Endothelial cell of umbilical vein (primary cell): ENCODE results near the gene SRRD. TPM values are rescaled to one million over a fixed set of nuclear protein-coding genes. Genes with fewer than 3 reads are reported as not detected.

Source experiments
- BruUV-seq: library from RNA; stranded (reverse); fragments of 400-500 nt; replicated peaks from 2 replicates; lab custom pipeline; 2021; lab: Mats Ljungman, UMichigan
- CTCF ChIA-PET: fragments of 300-600, 350-600 bp; sonication (Branson Sonifier 250); formaldehyde crosslinking; loops from one replicate; lab custom pipeline; 2021; ENCODE audit warnings: antibody characterized with exemption, inconsistent platforms; lab: Charles Lee
- POLR2A ChIA-PET: fragments of 300-600, 350-600 bp; sonication (Branson Sonifier 250); formaldehyde crosslinking; loops from one replicate; lab custom pipeline; 2021; ENCODE audit warnings: antibody characterized with exemption, inconsistent platforms; lab: Charles Lee
- DNase-seq: peaks from one replicate; pipeline ENCODE4 v3.0.0-alpha.2; 2011; ENCODE audit warnings: low read depth, low spot score
- FAIRE-seq: peaks from 2 replicates; lab custom pipeline; 2011; peaks lifted over from hg19 to GRCh38; lab: Jason Lieb, UNC
- H2AFZ ChIP-seq: 2 replicates; pipeline ENCODE4 v1.6.0; 2012; ENCODE audit warnings: low read depth, low read length, control low read depth, inconsistent platforms
- H3K27ac ChIP-seq: 2 replicates; pipeline ENCODE4 v1.5.1; 2011; ENCODE audit warnings: low read depth, mild to moderate bottlenecking, control low read depth, low read length, moderate library complexity; ENCODE audit not compliant: insufficient read depth
- H3K27me3 ChIP-seq, 2 experiments: 2 replicates each; pipeline versions ENCODE4 v1.6.0 to v1.6.1; 2011; ENCODE audit warnings: low read length in 2 of 2, mixed read lengths in 1 of 2; ENCODE audit not compliant: control insufficient read depth in 2 of 2, insufficient read depth in 2 of 2
- H3K36me3 ChIP-seq, 2 experiments: 2 replicates in 1 of 2; 3 replicates in 1 of 2; pipeline ENCODE4 v1.5.1; 2011; ENCODE audit warnings: low read length in 2 of 2, mild to moderate bottlenecking in 1 of 2, moderate library complexity in 1 of 2; ENCODE audit not compliant: control insufficient read depth in 2 of 2, insufficient read depth in 2 of 2; ENCODE audit errors: extremely low read depth in 1 of 2
- H3K4me1 ChIP-seq: 3 replicates; pipeline ENCODE4 v1.5.1; 2011; ENCODE audit warnings: mild to moderate bottlenecking, low read length; ENCODE audit not compliant: control insufficient read depth, insufficient read depth; ENCODE audit errors: extremely low read depth
- H3K4me2 ChIP-seq: 2 replicates; pipeline ENCODE4 v1.6.1; 2011; ENCODE audit warnings: low read length, control low read depth, mixed read lengths; ENCODE audit not compliant: insufficient read depth
- H3K4me3 ChIP-seq, 3 experiments: fragments of 200-600 bp in 1 of 3; sonication (generic), shearing (Covaris generic) in 1 of 3; replicated peaks in 1 of 3; 2 replicates each; pipeline ENCODE4 v1.5.1; 2011 to 2016; ENCODE audit warnings: control low read depth in 3 of 3, low read length in 3 of 3, mild to moderate bottlenecking in 2 of 3, inconsistent platforms in 1 of 3, low read depth in 1 of 3, moderate library complexity in 1 of 3; ENCODE audit not compliant: insufficient read depth in 1 of 3
- H3K79me2 ChIP-seq: 2 replicates; pipeline ENCODE4 v1.6.0; 2012; ENCODE audit warnings: low read length, inconsistent platforms; ENCODE audit not compliant: control insufficient read depth, insufficient read depth
- H3K9ac ChIP-seq: replicated peaks from 2 replicates; pipeline ENCODE3; 2011; ENCODE audit warnings: low read length, control low read depth; ENCODE audit not compliant: insufficient read depth; ENCODE audit errors: extremely low read depth
- H3K9me1 ChIP-seq: replicated peaks from 3 replicates; pipeline ENCODE4 v1.6.0; 2011; ENCODE audit warnings: mild to moderate bottlenecking, low read length; ENCODE audit not compliant: control insufficient read depth, insufficient read depth; ENCODE audit errors: extremely low read depth
- H3K9me3 ChIP-seq: replicated peaks from 2 replicates; pipeline ENCODE4 v1.5.1; 2012; ENCODE audit warnings: low read length, inconsistent platforms; ENCODE audit not compliant: control insufficient read depth, insufficient read depth
- H4K20me1 ChIP-seq: replicated peaks from 2 replicates; pipeline ENCODE3; 2011; ENCODE audit warnings: mild to moderate bottlenecking, low read length; ENCODE audit not compliant: control insufficient read depth, insufficient read depth; ENCODE audit errors: extremely low read depth
- EZH2 ChIP-seq: IDR thresholded peaks from 2 replicates; pipeline ENCODE4 v1.6.1; 2012; ENCODE audit warnings: borderline replicate concordance, low read depth, mild to moderate bottlenecking, moderate library complexity, low read length, inconsistent platforms; ENCODE audit not compliant: severe bottlenecking
- FOS ChIP-seq: IDR thresholded peaks from 2 replicates; pipeline ENCODE4 v1.6.1; 2011; ENCODE audit warnings: mild to moderate bottlenecking, low read length, moderate library complexity, borderline replicate concordance; ENCODE audit not compliant: insufficient read depth
- GATA2 ChIP-seq: IDR thresholded peaks from 2 replicates; pipeline ENCODE4 v1.7.0; 2011; ENCODE audit warnings: low read depth, mild to moderate bottlenecking, moderate library complexity, mixed read lengths, low read length; ENCODE audit not compliant: insufficient read length, insufficient read depth
- MYC ChIP-seq: IDR thresholded peaks from one replicate; pipeline ENCODE4 v1.6.1; 2011; ENCODE audit warnings: mild to moderate bottlenecking, low read depth, low read length
- POLR2A ChIP-seq: IDR thresholded peaks from 2 replicates; pipeline ENCODE4 v1.6.1; 2012; ENCODE audit warnings: low read depth, mild to moderate bottlenecking, control low read depth, low read length
- POLR2AphosphoS5 ChIP-seq: IDR thresholded peaks from 2 replicates; pipeline ENCODE4 v1.6.1; 2012; ENCODE audit warnings: low read depth, mild to moderate bottlenecking, control low read depth, low read length, moderate library complexity; ENCODE audit not compliant: insufficient read depth
- dilution Hi-C: fragments of 300-500 bp; cut with MboI; formaldehyde crosslinking; loops from one replicate; pipeline ENCODE4 v1.15.0; 2019; ENCODE audit warnings: low sequenced_read_pairs; ENCODE audit not compliant: extremely low pct_ligation_motif_present
- intact Hi-C: fragments of 100-400 bp; cut with micrococcal nuclease; formaldehyde crosslinking; loops from one replicate; pipeline ENCODE4 v1.10.0; 2022
- polyA plus RNA-seq, 4 experiments: library from polyadenylated mRNA; depleted of rRNA in 3 of 4; stranded (reverse) in 3 of 4; unstranded in 1 of 4; fragments of >200 nt; gene quantifications; 2 replicates each; pipeline versions ENCODE4 v1.2.1 to v1.2.3, GENCODE V29; 2011 to 2012; ENCODE audit warnings: missing spikeins in 1 of 4
- total RNA-seq: library from RNA; stranded (reverse); gene quantifications from 2 replicates; pipeline ENCODE4 v1.2.3, GENCODE V29; 2021
- TF ChIP-seq, protein P1 (sequence below): IDR thresholded peaks from 2 replicates; pipeline ENCODE4 v1.6.1; 2011; ENCODE audit not compliant: insufficient read depth, insufficient read length
- TF ChIP-seq, protein P2 (sequence below), 2 donors: IDR thresholded peaks; 1 replicate in 1 of 2; 2 replicates in 1 of 2; pipeline ENCODE4 v1.5.1; 2011; ENCODE audit warnings: low read length in 2 of 2, mild to moderate bottlenecking in 2 of 2, moderate library complexity in 2 of 2, control low read depth in 1 of 2, inconsistent platforms in 1 of 2, low read depth in 1 of 2; ENCODE audit not compliant: insufficient read depth in 1 of 2; ENCODE audit errors: extremely low read depth in 1 of 2

SRRD gene
- total and polyA plus RNA-seq, 2 donors (not counting 3 experiments of a cell fraction or from before 2014, with no cell fraction given): 23.4 to 24.2 TPM

DNA sequence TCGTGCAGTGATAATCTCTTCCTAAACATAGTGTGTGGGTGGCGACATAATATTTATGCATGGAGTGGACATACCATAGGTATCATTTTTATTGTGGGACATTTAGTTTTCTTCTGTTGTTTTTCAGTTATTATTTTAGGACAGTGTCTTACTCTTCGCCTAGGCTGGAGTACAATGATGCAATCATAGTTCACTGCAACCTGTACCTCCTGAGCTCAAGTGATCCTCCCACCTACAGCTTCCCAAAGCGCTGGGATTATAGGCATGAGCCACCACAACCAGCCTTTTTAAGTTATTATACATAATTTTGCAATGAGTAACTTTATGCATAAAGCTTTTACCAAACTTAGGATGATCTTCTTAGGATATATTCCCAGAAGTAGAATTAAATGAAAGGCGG lies 2.7 kb downstream of the SRRD start:
- intact Hi-C loops (loop anchor here (5.0 kb wide), 1 partner anchor 1364 kb away; no protein-coding TSS in a partner anchor), dilution Hi-C loops (no loop called here)
- no peaks in the 10 kb centered on the region for H4K20me1 ChIP-seq
- TF ChIP-seq GATA2: no peak
- TF ChIP-seq, protein P1, sequence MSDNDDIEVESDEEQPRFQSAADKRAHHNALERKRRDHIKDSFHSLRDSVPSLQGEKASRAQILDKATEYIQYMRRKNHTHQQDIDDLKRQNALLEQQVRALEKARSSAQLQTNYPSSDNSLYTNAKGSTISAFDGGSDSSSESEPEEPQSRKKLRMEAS: no peak
- TF ChIP-seq, protein P2, sequence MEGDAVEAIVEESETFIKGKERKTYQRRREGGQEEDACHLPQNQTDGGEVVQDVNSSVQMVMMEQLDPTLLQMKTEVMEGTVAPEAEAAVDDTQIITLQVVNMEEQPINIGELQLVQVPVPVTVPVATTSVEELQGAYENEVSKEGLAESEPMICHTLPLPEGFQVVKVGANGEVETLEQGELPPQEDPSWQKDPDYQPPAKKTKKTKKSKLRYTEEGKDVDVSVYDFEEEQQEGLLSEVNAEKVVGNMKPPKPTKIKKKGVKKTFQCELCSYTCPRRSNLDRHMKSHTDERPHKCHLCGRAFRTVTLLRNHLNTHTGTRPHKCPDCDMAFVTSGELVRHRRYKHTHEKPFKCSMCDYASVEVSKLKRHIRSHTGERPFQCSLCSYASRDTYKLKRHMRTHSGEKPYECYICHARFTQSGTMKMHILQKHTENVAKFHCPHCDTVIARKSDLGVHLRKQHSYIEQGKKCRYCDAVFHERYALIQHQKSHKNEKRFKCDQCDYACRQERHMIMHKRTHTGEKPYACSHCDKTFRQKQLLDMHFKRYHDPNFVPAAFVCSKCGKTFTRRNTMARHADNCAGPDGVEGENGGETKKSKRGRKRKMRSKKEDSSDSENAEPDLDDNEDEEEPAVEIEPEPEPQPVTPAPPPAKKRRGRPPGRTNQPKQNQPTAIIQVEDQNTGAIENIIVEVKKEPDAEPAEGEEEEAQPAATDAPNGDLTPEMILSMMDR (IDR thresholded peaks at IDR 0.05; ENCODE audit: extremely low read depth in 1 of 2, insufficient read depth in 1 of 2, low read depth in 1 of 2, low read length in 2 of 2): no peak
- TF ChIP-seq FOS: no peak
- TF ChIP-seq EZH2: no peak
- TF ChIP-seq POLR2AphosphoS5: no peak
- TF ChIP-seq MYC: no peak
- no peak for TF ChIP-seq POLR2A
- FAIRE-seq: no peak
- H3K27ac ChIP-seq: no peak overlapping the region
- no peak overlapping the region for H3K4me2 ChIP-seq
- DNase-seq: no peak
- peaks cover 24% of the 10 kb centered on the region for H3K4me1 ChIP-seq
- no peaks in the 10 kb centered on the region for H3K9me1 ChIP-seq
- no TSS peak for BruUV-seq
- no peaks in the 10 kb centered on the region for H3K9me3 ChIP-seq
- H3K27me3 ChIP-seq: no peaks in the 10 kb centered on the region
- no peak overlapping the region for H3K4me3 ChIP-seq
- no peak overlapping the region for H2AFZ ChIP-seq
- H3K79me2 ChIP-seq: peaks cover 36% of the 10 kb centered on the region
- H3K36me3 ChIP-seq: peaks cover 10 to 16% of the 10 kb centered on the region in 2 experiments
- POLR2A ChIA-PET: no interaction called here
- H3K9ac ChIP-seq: no peak overlapping the region
- CTCF ChIA-PET: interaction anchor here (0.7 kb wide), 1 partner anchor 19 kb away, joined by 4 read pairs; no protein-coding TSS in a partner anchor
